K562 (cell line): ENCODE measurements around the gene ADAP1. TPM values are rescaled to one million over a fixed set of nuclear protein-coding genes. Genes with fewer than 3 reads are reported as not detected.

ENCODE experiments used
- CHD4 ChIP-seq: fragments of 200-600 bp; sonication (generic); IDR thresholded peaks from 3 replicates; pipeline ENCODE4 v1.6.1; 2012; ENCODE audit warnings: low read depth, mild to moderate bottlenecking, mixed read lengths, low read length, inconsistent platforms; ENCODE audit not compliant: insufficient read depth, insufficient replicate concordance, poor library complexity, severe bottlenecking
- DDX20 ChIP-seq: fragments of 450-650 bp; IDR thresholded peaks from 2 replicates; pipeline ENCODE4 v1.6.1; 2016; ENCODE audit warnings: missing genetic modification characterization, low read depth, mild to moderate bottlenecking, missing compliant biosample characterization, moderate library complexity
- DIDO1 ChIP-seq: fragments of 450-650 bp; IDR thresholded peaks from 2 replicates; pipeline ENCODE4 v1.6.1; 2016; ENCODE audit warnings: low read depth, missing biosample characterization, missing genetic modification characterization
- ETV1 ChIP-seq: fragments of 450-650 bp; conservative IDR thresholded peaks from 2 replicates; pipeline ENCODE4 v1.6.1; 2016; ENCODE audit warnings: missing genetic modification characterization, control low read depth, low read depth, missing compliant biosample characterization
- JUN ChIP-seq, 2 experiments: sonication (generic) in 1 of 2; formaldehyde crosslinking in 1 of 2; IDR thresholded peaks; 2 replicates each; pipeline versions ENCODE4 v1.6.1 to v1.8.0; 2012 to 2022; ENCODE audit warnings: borderline replicate concordance in 2 of 2, mild to moderate bottlenecking in 2 of 2, improper control_type of control experiment in 1 of 2, low read depth in 1 of 2, low read length in 1 of 2, missing genetic modification reagents in 1 of 2
- JUND ChIP-seq, 2 experiments: IDR thresholded peaks; 2 replicates in 1 of 2; 3 replicates in 1 of 2; pipeline ENCODE4 v1.6.1; 2011; ENCODE audit warnings: borderline replicate concordance in 2 of 2, low read depth in 2 of 2, low read length in 2 of 2, improper control_type of control experiment in 1 of 2, missing biosample characterization in 1 of 2, missing genetic modification characterization in 1 of 2, missing genetic modification reagents in 1 of 2
- L3MBTL2 ChIP-seq: fragments of 450-650 bp; IDR thresholded peaks from 2 replicates; pipeline ENCODE4 v1.6.1; 2016; ENCODE audit warnings: mild to moderate bottlenecking, moderate library complexity
- MYC ChIP-seq, 2 experiments: fragments of 250-450 bp in 1 of 2; sonication (Bioruptor Pico) in 1 of 2; IDR thresholded peaks; 2 replicates each; pipeline versions ENCODE4 v1.5.1 to v1.6.1; 2012 to 2021; ENCODE audit warnings: low read depth in 2 of 2, borderline replicate concordance in 1 of 2, improper control_type of control experiment in 1 of 2, low read length in 1 of 2, mild to moderate bottlenecking in 1 of 2, moderate library complexity in 1 of 2
- PHF20 ChIP-seq: fragments of 450-650 bp; IDR thresholded peaks from 2 replicates; pipeline ENCODE4 v1.6.1; 2018; ENCODE audit not compliant: partially characterized antibody
- REST ChIP-seq, 2 experiments: fragments of 450-650 bp; formaldehyde crosslinking in 1 of 2; IDR thresholded peaks; 2 replicates each; pipeline versions ENCODE4 v1.4.0 to v1.6.1; 2014 to 2020; ENCODE audit warnings: mild to moderate bottlenecking in 2 of 2, borderline replicate concordance in 1 of 2, low read depth in 1 of 2
- TFAP4 ChIP-seq: sonication (generic); formaldehyde crosslinking; IDR thresholded peaks from 2 replicates; pipeline ENCODE4 v1.8.0; 2022; ENCODE audit warnings: missing genetic modification reagents, mild to moderate bottlenecking, moderate library complexity, borderline replicate concordance
- ZNF511 ChIP-seq: sonication (generic); formaldehyde crosslinking; IDR thresholded peaks from 2 replicates; pipeline ENCODE4 v1.8.0; 2022; ENCODE audit warnings: mild to moderate bottlenecking, missing genetic modification reagents
- ZSCAN29 ChIP-seq: fragments of 450-650 bp; IDR thresholded peaks from 2 replicates; pipeline ENCODE4 v1.6.1; 2017
- polyA plus RNA-seq, 8 experiments: library from polyadenylated mRNA; depleted of rRNA in 4 of 8; stranded (reverse) in 5 of 8; unstranded in 3 of 8; fragments of >200 nt; fragmentation: Nextera tagmentation in 2 of 8; fragmentation: Illumina TruSeq in 1 of 8; extraction: Ambion mirVana in 2 of 8; extraction: Trizol in 1 of 8; gene quantifications; 2 replicates each; pipeline versions ENCODE4 v1.2.1 to v1.2.3, GENCODE V29; 2011 to 2014; ENCODE audit warnings: inconsistent platforms in 1 of 8, missing spikeins in 1 of 8
- total RNA-seq, 7 experiments: library from RNA; depleted of rRNA in 6 of 7; stranded (reverse); fragments of >200 nt in 6 of 7; fragmentation: Illumina TruSeq in 2 of 7; extraction: Trizol in 2 of 7; gene quantifications; 2 replicates each; pipeline versions ENCODE4 v1.2.1 to v1.2.3, GENCODE V29; 2011 to 2021; ENCODE audit warnings: low replicate concordance in 1 of 7

Gene ADAP1
- total and polyA plus RNA-seq, 9 of the 15 experiments (the other 6 are each of a cell fraction or from before 2014, with no cell fraction given) = 0.27 to 1.4 (median 0.52) TPM; not detected in 3

GRCh38 chr7:974820-975681, 20.6 kb upstream of the ADAP1 start, which contains the start of gene COX19 (continued):
- peak; percentile 98 for TF ChIP-seq REST (IDR thresholded peaks at IDR 0.05; ENCODE audit: borderline replicate concordance)
- TF ChIP-seq REST (CRISPR knock-in tag; IDR thresholded peaks at IDR 0.05; ENCODE audit: low read depth) = peak; percentile 77; the same call in 1 of the 2 replicates
- no peak for TF ChIP-seq CHD4
- no peak for TF ChIP-seq ETV1
- TF ChIP-seq L3MBTL2 = peak; percentile 80
- peak; percentile 90 for TF ChIP-seq ZNF511 (CRISPR knock-in tag)
- TF ChIP-seq DDX20 (tag) = no peak
- TF ChIP-seq PHF20 = peak; percentile 85
- peak; percentile 26; the same call in 1 of the 2 replicates for TF ChIP-seq JUND (IDR thresholded peaks at IDR 0.05; ENCODE audit: borderline replicate concordance, low read depth, low read length)
- TF ChIP-seq JUND (tag; IDR thresholded peaks at IDR 0.05; ENCODE audit: borderline replicate concordance, low read depth, low read length) = no peak; the same call in 2 of the 3 replicates
- peak; percentile 75 for TF ChIP-seq MYC (IDR thresholded peaks at IDR 0.05; ENCODE audit: low read depth, low read length)
- peak; percentile 48; the same call in 1 of the 2 replicates for TF ChIP-seq MYC (CRISPR knock-in tag; IDR thresholded peaks at IDR 0.05; ENCODE audit: borderline replicate concordance, low read depth)
- no peak for TF ChIP-seq ZSCAN29
- TF ChIP-seq JUN (IDR thresholded peaks at IDR 0.05; ENCODE audit: borderline replicate concordance, low read depth, low read length) = peak; percentile 30; the same call in 1 of the 2 replicates
- peak; percentile 77; the same call in 1 of the 2 replicates for TF ChIP-seq JUN (CRISPR knock-in tag; IDR thresholded peaks at IDR 0.05; ENCODE audit: borderline replicate concordance)
- peak; percentile 74 for TF ChIP-seq DIDO1 (tag)
- TF ChIP-seq TFAP4 = peak; percentile 83
